Activated CD4-positive, alpha-beta T cell treated with anti-CD3 and anti-CD28 coated beads for 36 hours (primary cell): ENCODE measurements around the gene ETS1. TPM values are rescaled to one million over a fixed set of nuclear protein-coding genes. Genes with fewer than 3 reads are reported as not detected.

Source experiments
- ATAC-seq: fragments of 200-7000 bp; cut with Tn5 transposase; one replicate; pipeline ENCODE4 v1.10.0; 2021; ENCODE audit warnings: mild to moderate bottlenecking, moderate library complexity
- CTCF ChIA-PET: fragments of 350-600 bp; sonication (Branson Sonifier 250); formaldehyde crosslinking; loops from one replicate; lab custom pipeline; 2021; ENCODE audit warnings: antibody characterized with exemption; lab: Charles Lee
- POLR2A ChIA-PET: fragments of 350-600 bp; sonication (Branson Sonifier 250); formaldehyde crosslinking; loops from one replicate; lab custom pipeline; 2021; ENCODE audit warnings: antibody characterized with exemption, inconsistent platforms; lab: Charles Lee
- DNase-seq: peaks from one replicate; pipeline ENCODE4 v3.0.0-alpha.2; 2020
- H3K27ac Mint-ChIP-seq: one replicate; pipeline ENCODE4 v1.8.0; 2021; ENCODE audit warnings: mixed read lengths
- H3K27me3 Mint-ChIP-seq: one replicate; pipeline ENCODE4 v1.8.0; 2021; ENCODE audit warnings: mixed read lengths
- H3K36me3 Mint-ChIP-seq: one replicate; pipeline ENCODE4 v1.8.0; 2021; ENCODE audit warnings: low read depth, mixed read lengths
- H3K4me1 Mint-ChIP-seq: one replicate; pipeline ENCODE4 v1.8.0; 2021; ENCODE audit warnings: mixed read lengths
- H3K4me3 Mint-ChIP-seq: one replicate; pipeline ENCODE4 v1.8.0; 2021; ENCODE audit warnings: mild to moderate bottlenecking, moderate library complexity, mixed read lengths
- H3K9me3 Mint-ChIP-seq: one replicate; pipeline ENCODE4 v1.8.0; 2021; ENCODE audit warnings: low read depth, mixed read lengths
- intact Hi-C, 2 experiments: fragments of 100-400 bp; cut with DNase I in 1 of 2; cut with micrococcal nuclease in 1 of 2; formaldehyde crosslinking; loops; one replicate each; pipeline versions ENCODE4 v1.14.2 to v1.15.1; 2022 to 2024; cut with DNase I, micrococcal nuclease
- total RNA-seq, 2 experiments: library from RNA; stranded (reverse); gene quantifications; one replicate each; pipeline ENCODE4 v1.2.3, GENCODE V29; 2021

ETS1 gene
- total RNA-seq, 2 experiments from 2014 or later, result 410 to 449 TPM

DNA sequence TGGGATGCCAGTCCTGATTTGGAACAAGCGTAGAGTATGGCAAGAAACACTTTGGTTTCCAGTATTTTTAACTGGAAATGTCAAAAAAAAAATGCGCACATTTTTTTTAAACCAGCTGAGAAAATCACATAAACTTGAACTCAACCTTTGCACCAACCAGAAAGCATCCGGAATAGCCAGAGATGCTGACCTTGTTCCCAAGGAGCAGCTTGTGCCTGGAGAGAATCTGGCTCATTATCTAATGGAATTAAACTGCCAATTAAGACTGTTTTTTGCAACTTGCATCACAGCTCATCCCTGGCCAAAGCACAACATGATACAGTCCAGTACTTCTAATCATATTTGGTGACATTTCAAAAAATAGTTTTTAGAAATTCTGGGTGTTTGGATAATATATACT lies 8.4 kb upstream of the ETS1 start:
- no peaks in the 10 kb centered on the region for H3K9me3 Mint-ChIP-seq

DNA sequence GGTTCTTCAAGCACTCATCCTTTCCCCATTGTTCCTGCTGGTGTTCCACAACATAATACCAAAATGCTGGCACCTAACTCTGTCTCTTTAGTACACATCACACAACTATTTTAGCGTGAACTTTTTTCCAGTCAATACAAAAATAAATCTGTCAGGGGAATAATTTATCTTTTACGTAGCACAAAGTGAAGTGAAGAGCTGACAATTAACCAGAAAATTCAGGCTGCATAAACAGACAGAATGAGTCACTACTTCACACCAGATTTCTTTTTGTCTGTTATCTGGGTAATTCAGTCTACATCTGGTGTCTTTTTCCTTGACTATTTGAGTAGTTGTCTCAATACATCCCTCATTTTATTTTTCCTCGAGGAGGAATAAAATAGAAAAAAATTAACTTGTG lies 7.9 kb upstream of the ETS1 start:
- ChIA-PET CTCF (interaction anchor here (0.6 to 1.0 kb wide), 6 partner anchors 9 to 298 kb away, joined by 3 read pairs; no protein-coding TSS in a partner anchor), POLR2A (no interaction called here)
- no peaks in the 10 kb centered on the region for H3K36me3 Mint-ChIP-seq
- H3K27ac Mint-ChIP-seq, result no peak overlapping the region
- H3K4me3 Mint-ChIP-seq, result no peak overlapping the region
- ATAC-seq (no peak), DNase-seq (no peak)
- peaks cover 2% of the 10 kb centered on the region for H3K27me3 Mint-ChIP-seq
- peaks cover 38% of the 10 kb centered on the region for H3K4me1 Mint-ChIP-seq
- H3K9me3 Mint-ChIP-seq, result no peaks in the 10 kb centered on the region
- intact Hi-C loops, result no loop called here

More for the DNA sequence above, 8.4 kb upstream of the ETS1 start:
- ATAC-seq (no peak), DNase-seq (no peak)
- CTCF ChIA-PET, result interaction anchor here (0.6 to 1.1 kb wide), 8 partner anchors 8 to 298 kb away, joined by 3 to 4 read pairs (median 3); no protein-coding TSS in a partner anchor
- H3K27me3 Mint-ChIP-seq, result peaks cover 2% of the 10 kb centered on the region
- intact Hi-C loops, result no loop called here
- H3K4me1 Mint-ChIP-seq, result peaks cover 43% of the 10 kb centered on the region
- no peaks in the 10 kb centered on the region for H3K36me3 Mint-ChIP-seq
- H3K4me3 Mint-ChIP-seq, result no peak overlapping the region
- no peak overlapping the region for H3K27ac Mint-ChIP-seq
- POLR2A ChIA-PET, result no interaction called here

DNA sequence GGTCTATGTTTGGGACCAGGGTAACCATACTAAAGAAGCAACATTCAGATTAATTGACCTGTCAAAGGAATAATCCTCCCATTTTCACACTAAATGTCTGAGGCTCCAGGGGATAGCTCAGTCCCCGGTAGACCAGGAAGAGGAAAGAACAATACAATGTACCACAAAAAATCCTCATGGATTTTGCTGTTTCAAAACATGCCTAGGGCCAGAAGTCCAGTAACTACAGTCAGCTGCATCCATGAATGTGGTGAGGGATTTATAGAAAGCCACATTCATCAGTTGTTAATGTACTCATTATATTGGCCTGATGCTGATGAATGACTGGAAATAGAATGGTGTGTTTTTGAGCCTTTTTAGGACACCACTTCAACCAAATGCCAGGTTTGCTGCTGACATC lies 6.9 kb upstream of the ETS1 start:
- DNase-seq (no peak), ATAC-seq (no peak)
- ChIA-PET CTCF (no interaction called here), POLR2A (no interaction called here)
- H3K9me3 Mint-ChIP-seq, result peaks cover 2% of the 10 kb centered on the region
- peaks cover 2% of the 10 kb centered on the region for H3K27me3 Mint-ChIP-seq
- intact Hi-C loops, result no loop called here
- H3K36me3 Mint-ChIP-seq, result no peaks in the 10 kb centered on the region
- no peak overlapping the region for H3K27ac Mint-ChIP-seq
- H3K4me3 Mint-ChIP-seq, result no peak overlapping the region
- H3K4me1 Mint-ChIP-seq, result peaks cover 28% of the 10 kb centered on the region

DNA sequence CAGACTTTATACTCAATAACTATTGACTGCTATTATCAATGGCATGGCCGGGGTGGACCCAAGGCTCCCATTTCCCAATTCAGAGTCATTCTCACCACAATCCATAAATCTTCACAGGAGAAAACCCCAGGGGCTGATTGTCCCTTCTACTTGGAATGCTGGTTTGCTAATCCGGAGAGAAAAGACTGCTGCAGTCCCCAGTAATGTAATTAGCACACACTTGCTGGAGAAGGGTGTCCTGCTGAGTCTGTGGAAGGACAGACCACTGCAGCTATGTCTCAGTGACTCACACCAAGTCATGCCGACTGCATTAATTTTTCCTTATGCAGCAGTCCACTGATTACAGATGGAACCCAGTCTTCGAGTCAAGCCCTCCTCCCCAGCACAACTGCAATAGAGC lies 5.9 kb upstream of the ETS1 start:
- Mint-ChIP-seq H3K27ac (no peak overlapping the region), H3K4me3 (no peak overlapping the region), H3K4me1 (peaks cover 19% of the 10 kb centered on the region), H3K9me3 (peaks cover 2% of the 10 kb centered on the region), H3K36me3 (no peaks in the 10 kb centered on the region), H3K27me3 (peaks cover 2% of the 10 kb centered on the region)
- intact Hi-C loops, result no loop called here
- CTCF ChIA-PET, result no interaction called here
- no peak for ATAC-seq
- POLR2A ChIA-PET, result no interaction called here
- DNase-seq, result no peak

DNA sequence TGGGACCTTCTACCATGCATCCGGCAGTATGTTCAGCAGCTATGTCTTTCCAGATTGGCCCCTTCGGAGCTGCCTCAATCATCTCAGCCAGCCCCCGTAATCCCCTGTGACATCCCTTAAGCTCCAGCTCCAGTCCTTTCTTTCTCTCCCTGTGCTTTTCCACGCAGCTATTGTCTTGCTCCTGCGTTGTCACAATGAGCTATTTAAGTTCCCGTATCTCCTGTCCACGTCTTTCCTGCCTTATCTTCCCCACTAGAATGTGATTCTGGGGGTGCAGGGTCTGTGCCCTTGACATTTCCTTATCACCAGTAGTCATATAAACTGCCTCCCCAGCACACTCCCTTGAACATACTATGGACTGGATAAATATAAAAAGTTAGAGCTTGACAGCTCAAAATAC lies 5.1 kb upstream of the ETS1 start:
- intact Hi-C loops, result no loop called here
- Mint-ChIP-seq H3K9me3 (peaks cover 2% of the 10 kb centered on the region), H3K27ac (no peak overlapping the region), H3K4me3 (no peak overlapping the region), H3K4me1 (peaks cover 17% of the 10 kb centered on the region), H3K27me3 (peaks cover 2% of the 10 kb centered on the region), H3K36me3 (no peaks in the 10 kb centered on the region)
- CTCF ChIA-PET, result interaction anchor here (0.7 to 1.3 kb wide), 5 partner anchors 12 to 285 kb away, joined by 3 to 4 read pairs (median 3); no protein-coding TSS in a partner anchor
- no peak for ATAC-seq
- POLR2A ChIA-PET, result no interaction called here
- no peak for DNase-seq

DNA sequence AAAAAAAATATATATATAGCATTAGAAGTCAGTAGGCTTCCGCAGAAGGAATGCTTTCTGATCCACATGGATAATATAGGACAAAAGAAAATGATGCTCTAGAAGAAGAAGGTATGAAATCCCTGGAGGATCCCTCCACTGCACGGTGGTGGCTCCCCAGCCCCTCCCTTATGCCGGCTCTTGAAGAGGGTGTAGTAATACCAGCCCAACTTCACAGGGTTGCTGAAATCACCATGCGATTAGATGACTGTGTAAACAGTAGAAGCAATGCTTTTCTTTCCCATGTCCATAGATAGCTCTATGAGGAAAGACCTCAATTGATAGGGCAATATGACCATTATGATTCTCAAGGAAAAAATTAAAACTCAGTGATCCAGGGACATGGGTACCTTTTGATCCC lies 3.2 kb upstream of the ETS1 start:
- POLR2A ChIA-PET, result no interaction called here
- CTCF ChIA-PET, result no interaction called here

DNA sequence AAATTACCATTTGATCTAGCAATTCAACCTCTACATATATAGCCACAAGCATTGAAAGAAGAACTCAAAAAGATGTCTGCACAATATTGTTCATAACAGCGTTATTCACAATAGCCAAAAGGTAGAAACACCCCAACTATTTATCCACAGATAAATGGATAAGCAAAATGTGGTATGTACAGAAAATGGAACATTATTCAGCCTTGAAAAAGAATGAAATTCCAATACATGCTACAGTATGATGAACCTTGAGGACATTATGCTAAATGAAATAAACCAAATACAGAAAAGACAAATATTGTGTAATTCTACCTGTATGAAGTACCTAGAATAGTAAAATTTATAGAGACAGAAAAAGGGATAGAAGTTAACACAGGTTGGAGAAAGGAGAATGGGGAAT lies 2.6 kb upstream of the ETS1 start:
- POLR2A ChIA-PET, result no interaction called here
- intact Hi-C loops, result no loop called here
- peaks cover 2% of the 10 kb centered on the region for H3K27me3 Mint-ChIP-seq
- peaks cover 7% of the 10 kb centered on the region for H3K4me1 Mint-ChIP-seq
- H3K4me3 Mint-ChIP-seq, result no peak overlapping the region
- H3K9me3 Mint-ChIP-seq, result peaks cover 2% of the 10 kb centered on the region
- H3K36me3 Mint-ChIP-seq, result no peaks in the 10 kb centered on the region
- no peak for ATAC-seq
- no peak for DNase-seq
- no peak overlapping the region for H3K27ac Mint-ChIP-seq
- CTCF ChIA-PET, result no interaction called here

More for the DNA sequence above, 3.2 kb upstream of the ETS1 start:
- Mint-ChIP-seq H3K9me3 (peaks cover 2% of the 10 kb centered on the region), H3K36me3 (no peaks in the 10 kb centered on the region), H3K4me1 (peaks cover 11% of the 10 kb centered on the region), H3K27ac (no peak overlapping the region), H3K4me3 (no peak overlapping the region), H3K27me3 (peaks cover 2% of the 10 kb centered on the region)
- intact Hi-C loops, result no loop called here
- ATAC-seq (no peak), DNase-seq (no peak)

DNA sequence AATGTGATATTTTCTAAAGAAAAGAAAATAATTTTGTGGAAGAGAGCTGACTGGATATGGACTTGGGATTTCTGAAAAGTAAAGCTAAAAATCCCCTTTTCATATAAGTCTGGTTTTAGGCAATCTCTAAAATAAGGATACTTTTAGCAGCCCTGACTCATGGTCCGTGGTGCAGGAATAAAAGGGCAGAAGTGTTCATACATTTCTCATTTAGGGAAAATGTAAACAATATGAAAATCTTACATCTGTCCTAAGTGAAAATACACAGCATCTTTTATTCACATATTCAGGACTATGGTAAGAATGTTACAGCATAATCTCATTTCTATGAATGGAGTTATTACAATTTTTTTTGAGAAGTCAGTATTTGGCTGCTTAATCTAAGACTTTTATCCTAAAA lies 735 bp upstream of the ETS1 start:
- no peak for ATAC-seq
- intact Hi-C loops, result no loop called here
- Mint-ChIP-seq H3K4me1 (peaks cover 17% of the 10 kb centered on the region), H3K27me3 (peaks cover 2% of the 10 kb centered on the region), H3K27ac (no peak overlapping the region), H3K4me3 (no peak overlapping the region), H3K36me3 (no peaks in the 10 kb centered on the region), H3K9me3 (peaks cover 2% of the 10 kb centered on the region)
- no peak for DNase-seq
- ChIA-PET POLR2A (no interaction called here), CTCF (interaction anchor here (1.5 to 2.0 kb wide), 2 partner anchors 11 to 17 kb away, joined by 4 to 7 read pairs; no protein-coding TSS in a partner anchor)

DNA sequence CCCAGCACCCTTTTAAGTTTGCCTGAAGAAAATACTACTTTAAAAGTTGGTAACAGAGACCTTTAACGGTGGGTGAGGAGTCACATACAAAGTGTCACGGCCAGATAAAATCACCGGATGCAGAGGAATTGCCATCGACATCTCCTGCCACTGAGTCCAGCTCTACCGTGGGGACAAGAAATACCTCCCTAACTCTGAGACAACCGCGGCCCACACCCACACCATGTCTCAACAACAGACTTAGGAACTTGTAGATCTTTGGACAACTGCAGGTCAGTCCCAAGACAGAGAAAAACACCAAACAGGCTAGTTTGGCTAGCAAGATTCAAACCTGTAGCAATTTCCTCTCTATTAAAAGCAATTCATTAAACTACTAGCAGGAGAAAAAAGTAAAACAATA lies 669 bp downstream of the ETS1 start:
- peaks cover 30% of the 10 kb centered on the region for H3K4me1 Mint-ChIP-seq
- POLR2A ChIA-PET, result interaction anchor here (0.7 kb wide), 1 partner anchor 32 kb away, joined by 3 read pairs; no protein-coding TSS in a partner anchor
- H3K27ac Mint-ChIP-seq, result no peak overlapping the region
- ATAC-seq, result no peak
- H3K4me3 Mint-ChIP-seq, result no peak overlapping the region
- intact Hi-C loops, result no loop called here
- DNase-seq, result no peak
- H3K36me3 Mint-ChIP-seq, result no peaks in the 10 kb centered on the region
- H3K9me3 Mint-ChIP-seq, result peaks cover 2% of the 10 kb centered on the region
- peaks cover 2% of the 10 kb centered on the region for H3K27me3 Mint-ChIP-seq
- CTCF ChIA-PET, result interaction anchor here (0.9 to 2.0 kb wide), 5 partner anchors 9 to 136 kb away, joined by 3 to 7 read pairs (median 3); no protein-coding TSS in a partner anchor

DNA sequence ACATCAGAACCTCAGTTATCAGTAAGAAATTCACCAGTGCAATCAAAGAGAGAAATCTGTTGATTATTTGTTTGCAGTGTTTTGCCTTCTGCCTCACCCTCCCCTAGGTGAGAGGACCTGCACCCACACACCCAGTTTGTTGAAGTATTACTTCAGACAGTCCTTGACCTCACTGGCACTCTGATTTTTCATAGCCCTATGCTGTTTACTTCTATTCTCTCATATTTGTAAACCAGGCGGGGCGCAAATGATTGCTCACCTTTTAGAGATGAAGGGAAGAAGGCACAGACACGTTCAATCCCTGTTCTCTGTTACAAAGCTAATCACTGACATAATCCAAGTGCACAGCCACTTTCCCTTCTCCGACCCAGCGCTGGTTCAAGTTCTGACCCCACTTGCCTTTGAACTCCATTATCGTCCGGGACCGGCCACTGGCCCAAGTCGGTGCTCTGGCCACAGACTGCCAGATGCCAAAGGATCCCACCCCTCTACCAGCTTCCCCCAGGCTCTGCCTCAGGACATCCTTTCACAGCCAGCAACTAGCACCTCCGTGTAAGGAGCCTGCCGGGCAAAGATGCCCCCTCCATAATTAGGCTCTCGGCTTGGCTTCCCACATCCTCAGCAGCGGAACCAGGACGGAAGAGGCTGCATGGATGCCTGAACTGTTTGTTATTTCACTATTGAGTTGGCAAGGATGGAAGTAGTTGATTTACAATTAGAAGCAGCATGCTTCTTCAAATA lies 1.7 kb downstream of the ETS1 start:
- CTCF ChIA-PET, result interaction anchor here (1.0 to 1.5 kb wide), 2 partner anchors 10 to 43 kb away, joined by 3 read pairs; no protein-coding TSS in a partner anchor

DNA sequence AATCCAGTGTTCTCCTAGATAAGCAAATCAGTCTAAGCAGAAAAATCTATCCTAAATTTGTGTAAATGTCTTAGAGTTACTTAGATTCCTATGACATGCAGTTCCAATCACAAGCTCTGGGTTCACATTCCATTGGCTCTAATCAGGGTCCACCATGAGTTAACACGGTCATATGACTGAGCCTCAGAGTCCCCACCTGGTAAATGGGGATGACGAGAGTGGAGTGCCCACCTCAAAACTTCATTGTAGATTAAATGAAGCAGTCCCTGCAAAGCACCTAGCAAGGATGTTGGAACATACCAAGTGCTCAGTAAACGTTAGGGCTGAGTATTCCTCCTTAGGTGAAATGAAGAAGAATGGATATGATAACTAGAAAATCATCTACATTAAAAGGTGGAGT lies 3.1 kb downstream of the ETS1 start:
- intact Hi-C loops, result loop anchor here in 1 of 2 experiments (5.0 kb wide), 1 partner anchor 242 kb away; no protein-coding TSS in a partner anchor
- POLR2A ChIA-PET, result no interaction called here

More for the DNA sequence above, 1.7 kb downstream of the ETS1 start:
- H3K27ac Mint-ChIP-seq, result no peak overlapping the region
- ATAC-seq (no peak), DNase-seq (no peak)
- intact Hi-C loops, result no loop called here
- H3K4me3 Mint-ChIP-seq, result no peak overlapping the region
- no peaks in the 10 kb centered on the region for H3K36me3 Mint-ChIP-seq
- POLR2A ChIA-PET, result no interaction called here
- peaks cover 2% of the 10 kb centered on the region for H3K27me3 Mint-ChIP-seq
- peaks cover 2% of the 10 kb centered on the region for H3K9me3 Mint-ChIP-seq
- peaks cover 40% of the 10 kb centered on the region for H3K4me1 Mint-ChIP-seq

More for the DNA sequence above, 3.1 kb downstream of the ETS1 start:
- CTCF ChIA-PET, result no interaction called here
- DNase-seq, result no peak
- H3K36me3 Mint-ChIP-seq, result no peaks in the 10 kb centered on the region
- H3K4me1 Mint-ChIP-seq, result peaks cover 54% of the 10 kb centered on the region
- no peak for ATAC-seq
- peaks cover 2% of the 10 kb centered on the region for H3K27me3 Mint-ChIP-seq
- H3K4me3 Mint-ChIP-seq, result no peak overlapping the region
- H3K9me3 Mint-ChIP-seq, result no peaks in the 10 kb centered on the region
- no peak overlapping the region for H3K27ac Mint-ChIP-seq
